PC-3 (cell line): ENCODE results near the gene HM13. TPM values are rescaled to one million over a fixed set of nuclear protein-coding genes. Genes with fewer than 3 reads are reported as not detected.
"Not testable (repeated sequence)": the region's sequence is repeated elsewhere in the genome, so short reads cannot be mapped to it uniquely, and the experiment has no call there.

Experiments used
- ATAC-seq: fragments of 200-7000 bp; cut with Tn5 transposase; 2 replicates; pipeline ENCODE4 v1.9.1; 2020; ENCODE audit warnings: mild to moderate bottlenecking, moderate library complexity
- BruUV-seq: library from RNA; stranded (reverse); fragments of 400-500 nt; replicated peaks from 2 replicates; lab custom pipeline; 2021; lab: Mats Ljungman, UMichigan
- CTCF ChIA-PET: fragments of 300-600 bp; sonication (Branson Sonifier 250); formaldehyde crosslinking; loops from one replicate; lab custom pipeline; 2022; ENCODE audit warnings: antibody characterized with exemption; lab: Charles Lee
- POLR2A ChIA-PET: fragments of 300-600 bp; sonication (Branson Sonifier 250); formaldehyde crosslinking; loops from one replicate; lab custom pipeline; 2022; ENCODE audit warnings: antibody characterized with exemption; ENCODE audit not compliant: unreplicated experiment; lab: Charles Lee
- DNase-seq: peaks from one replicate; pipeline ENCODE4 v3.0.0-alpha.2; 2015
- H2AFZ ChIP-seq: fragments of 300-600 bp; sonication (generic); 2 replicates; pipeline ENCODE4 v1.6.0; 2016; ENCODE audit warnings: antibody characterized with exemption, low read length
- H3F3A ChIP-seq: fragments of 300-600 bp; sonication (generic); one replicate; pipeline ENCODE4 v1.6.0; 2017; ENCODE audit warnings: antibody characterized with exemption, low read length, control low read depth, mild to moderate bottlenecking; ENCODE audit not compliant: unreplicated experiment
- H3K27ac ChIP-seq: fragments of 300-600 bp; sonication (generic); 2 replicates; pipeline ENCODE4 v1.5.1; 2016; ENCODE audit warnings: mild to moderate bottlenecking, low read length
- H3K27me3 ChIP-seq: fragments of 300-600 bp; sonication (generic); 2 replicates; pipeline ENCODE4 v1.6.1; 2016; ENCODE audit warnings: low read length, mixed read lengths
- H3K36me3 ChIP-seq: fragments of 300-600 bp; sonication (generic); 2 replicates; pipeline ENCODE4 v1.6.1; 2016; ENCODE audit warnings: low read depth, mixed run types, low read length, mixed read lengths
- H3K4me1 ChIP-seq: fragments of 300-600 bp; sonication (generic); 2 replicates; pipeline ENCODE4 v1.5.1; 2016; ENCODE audit warnings: low read length; ENCODE audit not compliant: insufficient read depth
- H3K4me2 ChIP-seq: fragments of 300-600 bp; sonication (generic); 2 replicates; pipeline ENCODE4 v1.6.0; 2016; ENCODE audit warnings: low read length
- H3K4me3 ChIP-seq: fragments of 300-600 bp; sonication (generic); 2 replicates; pipeline ENCODE4 v1.5.1; 2016; ENCODE audit warnings: mild to moderate bottlenecking, low read length, mixed read lengths
- H3K79me2 ChIP-seq: fragments of 300-600 bp; sonication (generic); 2 replicates; pipeline ENCODE4 v1.6.1; 2017; ENCODE audit warnings: low read length, mixed read lengths
- H3K9ac ChIP-seq: fragments of 300-600 bp; sonication (generic); 2 replicates; pipeline ENCODE4 v1.6.0; 2016; ENCODE audit warnings: mild to moderate bottlenecking, low read length
- H3K9me2 ChIP-seq: fragments of 300-600 bp; sonication (generic); replicated peaks from 2 replicates; pipeline ENCODE4 v1.6.1; 2016; ENCODE audit warnings: mixed run types, low read length, mixed read lengths
- H3K9me3 ChIP-seq: fragments of 300-600 bp; sonication (generic); 2 replicates; pipeline ENCODE4 v1.6.1; 2016; ENCODE audit warnings: low read length, mixed read lengths
- H4K20me1 ChIP-seq: fragments of 300-600 bp; sonication (generic); 2 replicates; pipeline ENCODE4 v1.6.1; 2016; ENCODE audit warnings: low read length, mixed read lengths
- EZH2 ChIP-seq: fragments of 300-600 bp; sonication (generic); IDR thresholded peaks from one replicate; pipeline ENCODE4 v1.6.1; 2017; ENCODE audit warnings: antibody characterized with exemption, mild to moderate bottlenecking, low read length; ENCODE audit not compliant: unreplicated experiment
- EZH2phosphoT487 ChIP-seq: fragments of 300-600 bp; sonication (generic); IDR thresholded peaks from 2 replicates; pipeline ENCODE4 v1.6.1; 2018; ENCODE audit warnings: mild to moderate bottlenecking, antibody characterized with exemption, low read length, borderline replicate concordance
- intact Hi-C: fragments of 100-400 bp; cut with micrococcal nuclease; formaldehyde crosslinking; loops from 2 replicates; pipeline ENCODE4 v1.9.0; 2023
- total RNA-seq: library from RNA; depleted of rRNA; stranded (reverse); fragments of >200 nt; gene quantifications from 2 replicates; pipeline ENCODE4 v1.2.3, GENCODE V29; 2014
- TF ChIP-seq, protein P1 (sequence below): fragments of 300-600 bp; sonication (generic); conservative IDR thresholded peaks from 2 replicates; pipeline ENCODE4 v1.5.1; 2017; ENCODE audit warnings: antibody characterized with exemption, low read depth, mild to moderate bottlenecking, low read length

Gene HM13
- total RNA-seq, 1 experiment from 2014 or later: 99.5 TPM

DNA sequence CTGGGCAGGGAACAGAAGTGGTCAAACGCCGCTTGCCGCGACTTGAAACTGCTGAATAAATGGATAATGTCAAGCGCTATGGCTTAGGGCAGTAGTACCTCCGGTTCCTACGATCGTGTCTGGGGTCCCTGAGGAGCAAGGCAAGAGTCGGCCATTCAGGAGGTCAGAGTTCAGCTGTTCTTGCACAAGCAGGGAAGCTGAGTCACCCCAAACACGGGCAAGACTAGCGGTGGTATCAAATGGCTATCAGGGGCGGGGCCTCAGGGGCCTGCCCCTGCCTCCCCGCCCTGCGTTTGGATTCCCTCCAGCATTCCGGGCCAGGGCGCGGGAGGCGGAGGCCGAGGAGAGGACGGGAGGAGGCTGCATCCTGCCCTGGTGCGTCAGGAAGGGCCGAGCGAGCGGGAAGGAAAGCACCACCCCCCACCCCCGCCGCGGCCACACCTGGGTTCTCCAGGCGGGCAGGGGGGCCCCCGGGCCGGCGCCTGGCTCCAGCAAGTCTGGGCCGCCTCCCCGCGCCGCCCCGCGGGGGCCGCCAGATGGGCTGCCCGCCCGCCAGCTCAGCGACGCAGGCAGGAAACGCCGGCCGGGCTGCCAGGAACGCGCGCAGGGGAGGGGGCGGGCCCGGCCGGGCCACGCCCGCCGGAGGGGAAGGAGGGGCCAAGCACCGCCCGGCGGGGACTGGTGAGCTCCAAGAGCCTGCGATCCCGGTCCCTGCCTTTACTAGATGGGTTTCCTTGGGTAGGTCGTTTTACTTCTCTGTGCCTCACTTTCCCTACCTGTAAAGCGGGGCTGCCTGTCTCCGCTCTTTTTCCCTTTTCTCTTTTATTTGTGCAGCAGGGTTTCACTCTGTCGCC is 58.7 kb downstream of the HM13 start:
- Histone ChIP-seq H3K4me3 (peak overlapping the region; percentile 75), H3K36me3 (peaks cover 12% of the 10 kb centered on the region; the same call in 1 of the 2 replicates), H2AFZ (peak overlapping the region; percentile 72), H3K27ac (peak overlapping the region; percentile 83), H3F3A (no peaks in the 10 kb centered on the region), H3K4me2 (peak overlapping the region; percentile 94), H3K79me2 (no peaks in the 10 kb centered on the region), H3K27me3 (no peaks in the 10 kb centered on the region), H3K4me1 (peaks cover 30% of the 10 kb centered on the region), H3K9me3 (no peaks in the 10 kb centered on the region), H4K20me1 (no peaks in the 10 kb centered on the region), H3K9ac (peak overlapping the region; percentile 82), H3K9me2 (no peaks in the 10 kb centered on the region)
- peak; percentile 99 for DNase-seq
- POLR2A ChIA-PET: interaction anchor here (0.6 to 3.2 kb wide), 13 partner anchors 13 to 144 kb away, joined by 3 to 62 read pairs (median 11); partner anchors contain the start of gene ID1
- intact Hi-C loops: loop anchor here (1.0 kb wide), 3 partner anchors 20 to 40 kb away; no protein-coding TSS in a partner anchor
- no peak for TF ChIP-seq EZH2
- TF ChIP-seq, protein P1, sequence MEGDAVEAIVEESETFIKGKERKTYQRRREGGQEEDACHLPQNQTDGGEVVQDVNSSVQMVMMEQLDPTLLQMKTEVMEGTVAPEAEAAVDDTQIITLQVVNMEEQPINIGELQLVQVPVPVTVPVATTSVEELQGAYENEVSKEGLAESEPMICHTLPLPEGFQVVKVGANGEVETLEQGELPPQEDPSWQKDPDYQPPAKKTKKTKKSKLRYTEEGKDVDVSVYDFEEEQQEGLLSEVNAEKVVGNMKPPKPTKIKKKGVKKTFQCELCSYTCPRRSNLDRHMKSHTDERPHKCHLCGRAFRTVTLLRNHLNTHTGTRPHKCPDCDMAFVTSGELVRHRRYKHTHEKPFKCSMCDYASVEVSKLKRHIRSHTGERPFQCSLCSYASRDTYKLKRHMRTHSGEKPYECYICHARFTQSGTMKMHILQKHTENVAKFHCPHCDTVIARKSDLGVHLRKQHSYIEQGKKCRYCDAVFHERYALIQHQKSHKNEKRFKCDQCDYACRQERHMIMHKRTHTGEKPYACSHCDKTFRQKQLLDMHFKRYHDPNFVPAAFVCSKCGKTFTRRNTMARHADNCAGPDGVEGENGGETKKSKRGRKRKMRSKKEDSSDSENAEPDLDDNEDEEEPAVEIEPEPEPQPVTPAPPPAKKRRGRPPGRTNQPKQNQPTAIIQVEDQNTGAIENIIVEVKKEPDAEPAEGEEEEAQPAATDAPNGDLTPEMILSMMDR: no peak
- TF ChIP-seq EZH2phosphoT487: peak; percentile 91
- peak; percentile 74 for ATAC-seq
- CTCF ChIA-PET: interaction anchor here (0.6 to 3.3 kb wide), 13 partner anchors 10 to 46 kb away, joined by 3 to 78 read pairs (median 10); partner anchors contain the start of gene ID1
- BruUV-seq: no TSS peak

DNA sequence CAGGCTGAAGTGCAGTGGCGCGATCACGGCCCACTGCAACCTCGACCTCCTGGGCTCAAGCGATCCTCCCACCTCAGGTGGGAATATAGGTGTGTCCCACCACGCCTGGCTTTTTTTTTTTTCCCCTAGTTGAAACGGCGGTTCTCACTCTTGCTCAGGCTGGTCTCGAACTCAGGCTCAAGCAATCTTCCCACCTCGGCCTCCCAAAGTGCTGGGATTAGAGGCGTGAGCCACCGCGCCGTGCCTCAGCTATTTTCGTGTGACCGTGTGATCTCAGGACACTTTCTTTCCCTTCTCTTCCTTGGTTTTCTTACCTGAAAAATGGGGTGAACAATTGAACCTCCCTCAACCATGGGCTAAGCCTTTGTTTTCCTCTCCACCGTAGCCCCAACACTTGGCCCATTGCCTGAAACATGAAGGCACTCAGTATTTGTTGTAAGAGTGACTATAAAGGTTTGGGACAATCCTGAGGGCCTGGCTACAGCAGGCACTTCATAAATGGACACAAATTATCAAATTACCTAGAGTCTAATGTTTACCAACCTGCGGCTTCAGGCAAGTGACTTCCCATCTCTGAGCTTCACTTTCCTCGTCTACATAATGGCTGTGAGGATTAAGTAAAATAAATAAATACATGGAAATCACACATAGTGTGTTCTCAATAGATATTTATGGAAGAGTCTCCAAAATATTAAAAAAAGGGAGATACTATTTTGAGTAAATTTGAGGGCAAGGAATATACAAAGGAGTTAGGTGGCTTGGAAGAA is 59.5 kb downstream of the HM13 start:
- ChIA-PET POLR2A (interaction anchor here (0.6 to 3.2 kb wide), 11 partner anchors 13 to 118 kb away, joined by 3 to 62 read pairs (median 8); partner anchors contain the start of gene ID1), CTCF (interaction anchor here (0.6 to 3.3 kb wide), 8 partner anchors 11 to 39 kb away, joined by 3 to 78 read pairs (median 16); no protein-coding TSS in a partner anchor)
- intact Hi-C loops: loop anchor here (1.0 kb wide), 3 partner anchors 15 to 40 kb away; no protein-coding TSS in a partner anchor
- Histone ChIP-seq H3K4me1 (peaks cover 30% of the 10 kb centered on the region), H3K9me3 (no peaks in the 10 kb centered on the region), H3K36me3 (peaks cover 12% of the 10 kb centered on the region; the same call in 1 of the 2 replicates), H3K9ac (peak overlapping the region; percentile 82), H3K9me2 (no peaks in the 10 kb centered on the region), H3K4me2 (peak overlapping the region; percentile 94), H4K20me1 (no peaks in the 10 kb centered on the region), H3K4me3 (peak overlapping the region; percentile 75), H2AFZ (peak overlapping the region; percentile 72), H3F3A (no peaks in the 10 kb centered on the region), H3K27ac (peak overlapping the region; percentile 83), H3K79me2 (no peaks in the 10 kb centered on the region), H3K27me3 (no peaks in the 10 kb centered on the region)
- ATAC-seq (peak; percentile 23), DNase-seq (peak; percentile 75)
- TF ChIP-seq EZH2phosphoT487 (no peak), EZH2 (no peak)
- TF ChIP-seq, protein P1: no peak
- TSS peak; percentile 76 for BruUV-seq

DNA sequence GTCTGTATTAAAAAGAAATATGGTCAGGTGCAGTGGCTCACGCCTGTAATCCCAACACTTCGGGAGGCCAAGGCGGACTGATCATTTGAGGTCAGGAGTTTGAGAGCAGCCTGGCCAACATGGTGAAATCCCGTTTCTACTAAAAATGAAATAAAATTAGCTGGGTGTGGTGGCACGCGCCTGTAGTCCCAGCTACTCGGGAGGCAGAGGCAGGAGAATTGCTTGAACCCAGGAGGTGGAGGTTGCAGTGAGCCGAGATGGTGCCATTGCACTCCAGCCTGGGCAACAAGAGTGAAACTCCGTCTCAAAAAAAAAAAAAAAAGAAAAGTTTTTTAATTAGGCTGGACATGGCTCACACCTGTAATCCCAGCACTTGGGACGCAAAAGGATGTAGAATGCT is 60.7 kb downstream of the HM13 start:
- H3K79me2 ChIP-seq, H3F3A ChIP-seq, H3K4me3 ChIP-seq, BruUV-seq, H3K9me3 ChIP-seq, H3K9ac ChIP-seq, H3K4me2 ChIP-seq, H3K27me3 ChIP-seq, H4K20me1 ChIP-seq, H3K36me3 ChIP-seq, H2AFZ ChIP-seq, ATAC-seq, DNase-seq, H3K9me2 ChIP-seq, H3K27ac ChIP-seq: not testable (repeated sequence)
- CTCF ChIA-PET: interaction anchor here (2.4 kb wide), 1 partner anchor 18 kb away, joined by 25 read pairs; no protein-coding TSS in a partner anchor
- POLR2A ChIA-PET: interaction anchor here (1.2 kb wide), 1 partner anchor 18 kb away, joined by 8 read pairs; no protein-coding TSS in a partner anchor
- intact Hi-C loops: loop anchor here (1.0 kb wide), 1 partner anchor 13 kb away; no protein-coding TSS in a partner anchor
- peaks cover 19% of the 10 kb centered on the region for H3K4me1 ChIP-seq
